Activated CD8-positive, alpha-beta memory T cell treated with anti-CD3 and anti-CD28 coated beads for 1 hour (primary cell): ENCODE measurements around the gene DCTN3.
"Not testable (repeated sequence)": the region's sequence is repeated elsewhere in the genome, so short reads cannot be mapped to it uniquely, and the experiment has no call there.

Source experiments
- DNase-seq, 2 donors: peaks; one replicate each; pipeline ENCODE4 v3.0.0-alpha.2; 2020; ENCODE audit warnings: low read depth in 1 of 2; ENCODE audit errors: extremely low read depth in 1 of 2

Gene DCTN3

DNA sequence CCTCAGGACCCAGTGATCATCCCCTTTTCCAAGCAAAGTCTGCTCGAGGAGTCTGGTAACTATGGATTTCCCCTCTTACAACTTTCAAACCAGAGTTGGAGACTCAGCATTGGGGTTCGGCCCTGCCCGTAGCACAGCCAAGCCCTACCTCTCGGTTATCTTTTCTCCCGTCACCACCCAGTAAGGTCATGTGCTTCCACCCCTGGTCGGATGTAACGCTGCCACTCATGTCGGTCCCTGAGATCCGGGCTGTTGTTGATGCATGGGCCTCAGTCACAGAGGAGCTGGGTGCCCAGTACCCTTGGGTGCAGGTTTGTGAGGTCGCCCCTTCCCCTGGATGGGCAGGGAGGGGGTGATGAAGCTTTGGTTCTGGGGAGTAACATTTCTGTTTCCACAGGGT is 27.4 kb upstream of the DCTN3 start:
- no peak for DNase-seq

DNA sequence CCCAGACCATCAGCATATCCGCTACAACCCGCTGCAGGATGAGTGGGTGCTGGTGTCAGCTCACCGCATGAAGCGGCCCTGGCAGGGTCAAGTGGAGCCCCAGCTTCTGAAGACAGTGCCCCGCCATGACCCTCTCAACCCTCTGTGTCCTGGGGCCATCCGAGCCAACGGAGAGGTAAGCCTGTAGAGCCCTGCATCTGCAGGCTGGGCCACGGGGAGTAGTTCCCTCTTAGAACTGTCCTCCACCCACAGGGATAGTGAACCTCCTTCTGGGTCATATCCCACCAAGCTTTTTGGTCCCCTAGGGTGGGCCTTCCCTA is 26.7 kb upstream of the DCTN3 start:
- no peak for DNase-seq

DNA sequence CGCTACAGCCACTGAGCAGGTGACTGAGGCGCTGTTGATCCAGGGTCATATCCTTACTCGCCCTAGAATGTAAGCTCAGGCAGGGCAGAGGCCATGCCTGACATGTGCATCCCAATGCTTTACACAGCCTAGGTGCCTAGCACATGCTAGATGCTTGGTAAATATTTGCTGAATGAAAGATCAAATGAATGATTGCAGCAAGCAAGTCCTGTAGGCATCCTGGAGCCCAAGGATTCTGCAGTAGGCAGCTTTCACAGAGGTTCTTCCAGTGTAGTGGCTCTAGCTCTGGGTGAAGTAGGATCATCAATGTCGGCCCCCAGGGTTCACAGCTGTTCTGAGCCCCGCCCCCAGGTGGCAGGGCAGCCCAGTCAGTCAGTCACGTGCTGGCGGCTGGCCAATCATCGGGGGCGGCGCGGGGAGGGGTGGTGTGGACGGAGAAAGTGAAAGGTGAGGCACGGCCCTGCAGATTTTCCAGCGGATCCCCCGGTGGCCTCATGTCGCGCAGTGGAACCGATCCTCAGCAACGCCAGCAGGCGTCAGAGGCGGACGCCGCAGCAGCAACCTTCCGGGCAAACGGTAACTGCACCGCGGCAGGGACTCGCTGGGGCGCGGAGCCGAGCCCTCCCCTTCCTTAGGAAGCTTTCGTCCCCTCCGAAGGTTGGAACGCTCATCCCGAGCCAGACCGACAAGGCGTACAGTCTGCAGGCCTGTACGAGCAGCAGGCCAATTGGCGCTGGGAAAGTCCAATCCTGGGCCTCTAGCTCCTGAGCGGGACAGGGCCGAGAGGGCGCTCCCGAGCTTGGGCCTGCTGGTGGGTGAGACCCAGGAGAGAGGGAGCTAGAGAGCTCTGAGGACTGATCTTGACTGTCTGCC is 26.2 kb upstream of the DCTN3 start, which contains the start of gene GALT:
GALT (plus strand) TSS at position 465 of the 873 bp plus-strand sequence; CDS start at position 495, 30 bp downstream.
- DNase-seq, result peak; percentile 94 to 96

DNA sequence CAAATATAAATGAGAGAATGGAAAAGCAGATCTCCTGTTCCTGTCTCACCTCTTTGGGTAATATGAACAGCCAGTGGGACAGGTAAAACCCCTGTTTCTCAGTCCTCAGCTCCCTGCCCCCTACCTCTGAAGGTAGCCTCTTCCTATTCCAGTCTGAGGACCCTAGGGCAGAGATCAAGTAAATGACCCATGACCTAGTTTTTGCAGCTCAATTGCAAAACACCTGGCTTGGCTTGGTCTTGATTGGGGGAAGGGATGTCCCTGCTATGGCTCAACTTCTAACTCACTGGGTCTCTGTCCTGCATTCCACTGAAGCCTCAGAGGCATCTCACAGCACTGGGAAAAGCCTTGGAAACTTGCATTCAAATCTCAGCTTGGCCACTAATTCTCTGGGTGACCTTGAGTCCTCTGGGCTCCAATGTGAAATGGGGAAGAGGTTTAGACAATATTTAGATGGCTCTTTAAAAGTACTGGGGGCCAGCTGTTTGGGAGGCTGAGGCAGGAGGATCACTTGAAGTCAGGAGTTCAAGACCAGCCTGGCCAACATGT is 24.5 kb upstream of the DCTN3 start:
- no peak for DNase-seq

DNA sequence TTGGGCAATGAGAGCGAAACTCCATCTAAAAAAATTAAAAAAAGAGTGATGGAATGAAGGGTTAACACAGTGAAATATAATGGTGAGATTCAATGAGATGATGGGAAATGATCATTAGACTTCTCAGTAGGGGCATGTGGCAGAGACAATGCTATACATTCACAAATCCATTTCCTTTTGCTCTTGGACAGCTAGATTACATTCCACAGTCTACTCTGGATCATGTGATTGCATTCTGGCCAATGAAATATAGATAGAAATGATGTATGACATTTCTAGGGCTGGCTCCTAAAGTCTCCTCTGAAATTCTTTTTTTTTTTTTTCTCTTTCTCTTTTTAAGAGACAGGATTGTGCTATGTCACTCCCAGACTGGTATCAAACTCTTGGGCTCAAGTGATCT is 22.4 kb upstream of the DCTN3 start:
- no peak for DNase-seq

DNA sequence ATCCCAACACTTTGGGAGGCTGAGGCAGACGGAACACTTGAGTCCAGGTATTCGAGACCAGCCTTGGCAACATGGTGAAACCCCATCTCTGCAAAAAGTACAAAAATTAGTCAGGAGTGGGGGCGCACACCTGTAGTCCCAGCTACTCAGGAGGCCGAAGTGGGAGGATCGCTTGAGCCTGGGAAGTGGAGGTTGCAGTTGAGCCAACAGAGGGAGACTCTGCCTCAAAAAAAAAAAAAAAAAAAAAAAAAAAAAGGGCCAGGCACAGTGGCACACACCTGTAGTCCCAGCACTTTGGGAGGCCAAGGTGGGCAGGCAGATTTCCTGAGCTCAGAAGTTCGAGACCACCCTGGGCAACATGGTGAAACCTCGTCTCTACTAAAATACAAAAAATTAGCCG is 19.0 kb upstream of the DCTN3 start:
- not testable (repeated sequence) for DNase-seq

DNA sequence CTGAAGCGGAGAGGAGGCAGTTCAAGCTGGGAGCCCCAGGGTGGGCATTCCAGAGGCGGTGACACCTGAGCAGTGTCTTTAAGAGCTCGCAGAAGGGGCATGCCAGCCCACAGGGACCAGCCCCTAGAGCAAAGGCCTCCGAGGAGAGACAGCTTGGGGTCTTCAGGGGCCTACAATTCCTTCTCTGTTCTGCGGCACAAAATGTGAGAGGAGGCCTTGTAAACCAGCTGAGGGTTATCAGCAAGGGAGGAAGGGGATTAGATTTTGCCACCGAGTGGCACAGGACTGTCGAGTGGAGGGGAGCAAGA is 17.8 kb upstream of the DCTN3 start:
- DNase-seq, result no peak

DNA sequence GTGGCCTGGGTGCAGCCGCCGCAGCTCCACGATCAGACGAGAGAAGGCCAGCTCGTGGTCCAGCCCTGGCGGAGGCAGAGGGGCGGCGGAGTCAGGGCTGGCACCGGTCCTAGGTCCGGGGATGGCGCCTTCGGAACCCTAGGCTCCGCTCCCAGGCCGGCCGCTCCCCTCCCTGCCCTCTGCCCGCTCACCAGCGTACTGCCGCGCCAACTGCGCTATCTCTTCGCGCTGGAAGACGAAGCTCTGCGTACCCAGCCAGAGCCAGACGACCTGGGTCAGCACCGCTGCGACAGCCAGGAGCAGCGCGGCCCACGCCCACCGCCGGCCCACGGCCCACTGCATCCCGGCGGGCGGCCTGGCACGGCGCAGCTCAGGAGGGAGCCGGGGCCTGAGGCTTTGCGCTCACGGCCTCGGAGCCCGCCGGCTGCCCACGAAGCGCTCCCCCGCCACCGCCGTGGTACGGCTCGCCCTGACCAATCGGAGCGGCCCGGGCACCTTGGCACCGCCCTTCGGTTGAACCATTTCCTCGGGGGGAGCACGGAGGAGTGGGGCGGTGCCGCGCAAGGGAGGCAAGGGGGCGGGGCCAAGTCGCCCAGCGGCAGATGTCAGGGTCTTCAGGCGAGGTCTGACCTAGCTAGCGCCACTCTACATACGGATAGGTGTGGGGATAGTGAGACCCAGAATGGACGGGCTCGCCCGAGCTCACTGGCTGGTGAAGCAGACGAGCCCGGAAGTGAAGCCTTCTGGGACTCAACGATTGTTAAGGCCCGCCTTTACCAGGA is 17.3 kb upstream of the DCTN3 start, which contains the start of gene SIGMAR1:
SIGMAR1 (minus strand) TSS at position 432 of the 782 bp plus-strand sequence; CDS start at position 342, 90 bp downstream.
- peak; percentile 71 to 88 for DNase-seq

DNA sequence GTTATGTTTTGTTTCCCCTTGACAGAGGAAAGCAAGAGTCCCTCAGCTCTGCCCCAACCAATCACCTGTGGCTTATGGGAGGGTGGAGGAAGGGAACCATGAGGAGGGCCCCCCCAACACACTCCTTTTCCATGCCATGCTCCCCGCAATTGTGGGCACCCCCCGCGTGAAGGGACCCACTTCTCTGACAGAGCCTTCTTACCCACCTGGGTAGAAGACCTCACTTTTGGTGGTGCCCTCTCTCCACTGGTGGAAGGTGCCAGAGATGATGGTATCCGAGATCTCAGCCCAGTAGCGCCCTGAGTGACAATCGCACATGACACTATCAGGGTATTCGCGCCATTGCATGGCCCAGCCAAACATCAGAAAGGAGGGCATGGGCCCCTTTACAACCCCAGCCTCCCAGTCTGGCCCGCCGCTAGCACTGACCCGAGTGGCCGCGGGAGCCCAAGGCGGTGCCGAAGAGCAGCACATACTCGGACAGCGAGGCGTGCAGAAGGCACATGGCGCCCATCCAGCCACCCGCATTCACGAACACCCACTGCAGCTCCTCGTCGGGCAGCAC is 16.6 kb upstream of the DCTN3 start:
- DNase-seq, result no peak

DNA sequence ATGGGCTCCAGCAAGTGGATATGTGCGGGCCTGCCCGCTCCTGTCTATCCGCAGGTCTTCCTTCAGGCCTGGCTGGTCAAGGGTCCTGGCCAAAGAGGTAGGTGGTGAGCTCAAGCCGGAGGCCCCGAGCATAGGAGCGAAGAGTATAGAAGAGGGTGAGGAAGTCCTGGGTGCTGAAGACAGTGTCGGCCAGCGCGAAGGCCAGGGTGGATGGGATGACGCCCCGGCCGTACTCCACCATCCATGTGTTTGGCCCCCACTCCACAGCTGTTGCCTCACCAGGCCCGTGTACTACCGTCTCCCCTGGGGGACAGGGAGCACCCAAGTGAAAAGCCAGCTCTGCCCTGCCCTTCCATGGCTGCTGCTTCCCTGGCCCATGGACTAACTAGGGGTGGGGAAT is 15.3 kb upstream of the DCTN3 start:
- no peak for DNase-seq

DNA sequence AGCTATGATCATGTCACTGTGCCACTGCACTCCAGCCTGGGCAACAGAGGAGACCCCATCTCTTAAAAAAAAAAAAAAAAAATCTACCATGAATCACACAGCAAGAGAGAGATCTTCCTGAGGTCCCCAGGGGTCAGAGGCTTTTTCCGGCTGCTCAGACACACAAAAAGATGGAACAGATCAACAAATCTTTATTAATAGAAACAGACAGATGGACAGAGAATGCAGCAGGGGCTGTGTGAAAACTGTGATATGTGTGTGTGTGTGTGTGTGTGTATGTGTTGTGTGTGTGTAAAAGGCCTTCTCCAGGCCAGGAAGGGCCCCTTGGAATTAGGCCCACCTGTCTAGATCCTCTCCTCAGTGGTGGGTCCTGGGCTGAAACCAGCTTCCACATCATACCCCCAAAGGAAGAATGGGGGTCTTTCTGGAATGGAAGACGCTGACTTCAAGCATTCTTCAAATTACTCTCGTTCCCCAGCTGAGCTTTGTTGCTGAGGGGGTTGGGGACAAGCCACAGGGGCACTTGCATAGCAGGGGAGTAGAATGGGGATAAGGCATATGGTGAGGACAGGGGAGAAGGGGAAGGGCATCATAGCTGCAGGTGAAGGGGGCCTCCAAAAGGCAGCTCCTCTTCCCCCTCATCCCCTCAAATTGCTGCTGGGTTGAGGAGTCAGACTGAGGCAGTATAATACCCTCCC is 14.4 kb upstream of the DCTN3 start:
- no peak for DNase-seq

DNA sequence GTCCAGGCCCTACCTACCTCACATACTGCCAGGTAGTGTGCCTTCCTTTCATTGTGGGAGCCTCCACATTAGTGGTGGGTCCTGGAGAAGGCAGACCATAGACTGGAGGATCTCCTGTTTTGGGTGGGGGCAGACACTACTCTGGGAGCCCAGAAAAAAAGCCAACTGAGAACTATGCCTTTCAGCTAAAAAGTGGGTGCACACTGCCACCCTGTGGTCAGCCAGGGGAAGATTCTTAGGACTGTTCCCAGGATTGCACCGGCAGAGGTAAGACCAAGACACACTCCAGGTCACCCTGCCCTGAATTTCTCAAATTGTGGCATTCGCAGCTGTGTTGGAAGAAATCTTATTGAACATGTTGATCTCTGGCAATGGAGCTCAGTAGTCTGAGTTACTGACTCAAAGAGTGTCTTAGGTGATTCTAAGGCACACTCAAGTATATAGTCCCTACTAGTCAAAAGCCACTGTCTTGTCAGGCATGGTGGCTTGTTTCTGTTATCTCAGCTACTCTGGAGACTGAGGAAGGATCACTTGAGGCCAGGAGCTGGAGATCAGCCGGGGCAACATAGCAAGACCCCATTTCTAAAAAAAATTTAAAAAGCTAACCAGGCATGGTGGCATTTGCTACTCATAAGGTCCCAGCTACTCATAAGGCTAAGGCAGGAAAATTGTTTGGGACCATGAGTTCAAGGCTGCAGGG is 13.7 kb upstream of the DCTN3 start:
- DNase-seq, result peak; percentile 55 to 65

DNA sequence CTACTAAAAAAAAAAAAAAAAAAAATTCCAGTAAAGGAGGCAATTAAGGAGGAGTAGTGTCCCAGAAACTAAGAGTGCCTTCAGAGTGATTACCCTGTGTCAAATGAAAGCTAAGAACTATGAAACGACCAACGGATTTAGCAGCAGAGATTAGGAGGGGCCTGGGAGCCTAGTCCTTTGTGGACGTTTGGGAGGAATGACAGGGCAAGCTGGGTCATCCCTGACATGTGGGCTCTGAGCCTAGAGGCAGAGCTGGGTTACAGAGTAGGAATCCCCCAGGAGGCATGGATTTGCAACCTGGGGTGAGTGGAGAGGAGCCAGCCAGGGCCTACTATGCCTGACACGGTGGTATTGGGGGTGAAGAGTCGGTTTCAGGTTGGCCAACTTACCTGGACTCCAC is 12.9 kb upstream of the DCTN3 start:
- no peak for DNase-seq

DNA sequence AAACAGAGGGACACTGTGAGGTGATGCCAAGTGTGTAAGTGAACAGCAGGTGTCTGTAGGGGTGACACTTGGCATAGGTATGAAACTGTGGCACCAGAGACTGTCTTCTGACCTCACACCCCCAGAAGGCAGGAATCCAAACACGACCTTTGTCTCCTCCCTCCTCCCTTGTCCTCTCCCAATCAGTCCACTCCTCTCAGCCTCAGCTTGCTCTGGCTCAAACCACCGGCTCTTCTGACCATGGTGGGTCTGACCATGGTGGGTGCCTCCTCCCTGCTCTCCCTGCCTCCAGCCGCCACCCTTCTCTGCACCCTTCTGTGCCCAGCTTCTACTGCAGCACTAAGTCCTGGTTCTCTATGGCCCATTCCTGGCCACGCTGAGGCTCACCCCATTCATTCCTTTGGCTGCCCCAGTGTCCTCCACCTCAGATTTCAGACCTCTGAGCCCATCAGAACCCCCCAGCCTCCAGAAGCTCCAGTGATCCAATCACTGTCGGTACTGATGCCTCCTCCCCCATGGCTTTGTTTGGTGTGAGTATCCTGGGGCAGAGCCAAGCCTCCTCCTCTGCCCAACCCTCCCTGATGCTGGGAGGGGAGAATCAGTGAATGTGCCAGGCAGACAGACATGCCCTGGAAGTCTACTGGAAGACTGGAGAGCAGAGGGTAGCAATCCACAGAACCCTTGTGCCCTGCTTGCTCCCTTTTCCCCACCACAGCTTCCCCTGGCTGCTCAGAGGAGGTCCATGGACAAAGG is 10.3 kb upstream of the DCTN3 start:
- DNase-seq, result no peak

DNA sequence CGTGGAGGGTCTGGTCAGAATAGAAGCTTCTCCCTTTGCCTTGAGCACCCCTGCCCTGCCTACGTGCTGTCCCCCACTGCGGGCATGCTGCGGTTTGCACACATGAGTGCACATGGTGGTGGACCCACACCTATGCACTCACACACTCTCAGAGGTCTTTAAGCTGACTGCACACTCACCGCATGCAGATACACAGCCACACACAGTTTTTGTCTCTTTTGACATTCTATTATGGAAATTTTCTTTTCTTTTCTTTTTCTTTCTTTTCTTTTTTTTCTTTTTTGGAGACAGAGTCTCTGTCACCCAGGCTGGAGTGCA is 9.2 kb upstream of the DCTN3 start:
- DNase-seq, result no peak

DNA sequence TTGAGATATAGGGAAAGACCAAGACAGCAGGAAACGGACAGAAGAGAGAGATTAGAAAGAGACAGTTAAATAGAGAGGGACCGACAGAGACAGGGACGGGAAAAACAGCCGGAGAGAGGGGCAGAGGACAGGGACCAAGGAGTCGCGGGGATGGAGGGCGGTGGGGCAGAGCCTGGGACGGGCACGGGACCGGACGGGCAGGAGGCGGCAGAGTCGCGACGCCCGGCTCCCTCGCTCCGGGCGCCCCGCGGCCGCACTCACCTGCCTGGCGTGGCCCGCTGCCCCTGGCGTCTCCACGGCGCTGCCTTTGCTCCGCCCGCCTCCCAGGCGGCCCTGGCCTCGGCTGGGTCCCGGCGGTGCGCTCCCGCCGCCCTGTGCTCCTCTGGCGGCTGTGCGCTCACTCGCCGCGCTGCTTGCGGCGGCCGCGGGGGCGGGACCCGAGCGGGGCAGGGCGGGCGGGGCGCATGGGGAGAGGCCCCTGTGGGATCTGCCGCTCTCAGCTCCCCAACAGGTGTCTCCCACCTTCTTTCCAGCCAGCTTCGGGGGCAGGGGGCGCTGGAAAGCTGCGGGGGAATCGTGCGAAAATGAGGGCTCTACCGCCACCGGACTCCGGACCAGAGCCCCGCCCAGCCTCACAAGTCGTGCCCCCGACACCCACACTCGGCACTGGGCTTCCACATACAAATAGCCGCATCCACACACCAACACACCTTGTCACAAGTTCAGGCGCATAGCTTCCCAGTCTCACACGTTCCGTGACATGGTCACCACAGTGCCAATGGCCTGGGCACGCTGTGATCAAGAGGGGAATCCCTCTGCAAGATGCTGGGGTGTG is 8.6 kb upstream of the DCTN3 start, which contains the start of gene ARID3C:
ARID3C (minus strand) TSS at position 411 of the 835 bp plus-strand sequence. CDS start 1,052 bp downstream, outside the sequence.
- peak in 1 of 2 donors; percentile 39 for DNase-seq

DNA sequence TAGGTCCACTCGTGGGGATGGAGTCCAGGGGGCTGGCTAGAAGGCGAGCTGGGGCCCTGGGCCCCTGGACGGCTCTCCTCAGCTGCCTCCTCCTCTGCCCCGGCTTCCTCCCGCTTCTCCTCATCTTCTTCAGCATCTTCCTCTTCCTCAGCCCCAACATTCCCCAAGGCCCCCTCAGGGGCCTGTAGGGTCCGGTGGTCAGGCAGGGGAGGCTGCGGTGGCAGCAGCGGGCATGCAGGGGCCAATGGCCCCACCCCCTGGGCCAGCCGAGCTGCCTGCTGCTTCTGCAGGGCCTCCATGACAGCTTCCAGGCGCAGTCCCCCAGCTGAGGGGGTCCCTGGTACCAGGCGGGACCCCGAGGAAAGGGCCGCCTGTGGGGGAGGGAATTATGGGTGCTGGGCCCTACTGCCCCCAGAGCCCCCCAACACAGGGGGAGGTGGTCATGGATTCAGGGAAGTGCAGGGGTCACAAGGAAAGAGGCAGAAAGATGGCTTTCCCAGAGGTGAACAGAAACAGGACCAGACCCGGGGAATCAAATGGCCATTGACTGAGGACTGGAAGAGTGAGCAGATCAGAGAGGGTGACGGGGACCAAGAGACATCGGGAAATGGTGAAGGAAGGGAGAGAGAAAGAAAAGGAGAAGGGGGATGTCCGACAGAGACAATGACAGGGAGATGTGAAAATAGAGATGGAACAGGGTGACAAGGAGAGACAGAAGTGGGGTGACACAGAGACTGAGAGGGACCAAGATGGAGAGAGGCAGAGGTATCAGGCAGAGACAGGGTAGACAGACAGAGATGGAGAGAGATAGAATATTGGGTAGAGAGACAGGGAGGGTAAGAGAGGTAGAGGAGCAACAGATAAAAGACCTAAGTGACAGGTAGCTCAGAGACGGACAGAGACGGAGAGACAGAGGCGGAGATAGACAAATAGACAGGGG is 7.7 kb upstream of the DCTN3 start:
- DNase-seq, result no peak

DNA sequence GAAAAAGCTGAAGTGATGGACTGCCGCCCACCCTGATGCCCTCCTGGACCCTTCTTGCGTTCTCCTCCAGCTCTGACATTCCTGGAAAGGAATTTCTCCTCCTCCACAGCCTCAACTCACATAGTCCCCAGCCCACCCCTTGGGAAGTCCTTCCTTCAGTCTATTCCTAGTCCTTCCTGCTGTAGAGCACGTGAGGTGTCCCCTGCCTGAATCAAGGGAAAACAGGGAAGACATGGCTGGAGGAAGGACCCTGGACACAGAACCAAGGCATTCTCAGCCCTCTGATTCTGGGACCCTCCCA is 4.8 kb upstream of the DCTN3 start:
- DNase-seq, result no peak
